ENCODE results near the gene NLRP5.
A peak's percentile ranks its signal among the peaks of the same experiment; 100 is the strongest.
"Not testable (repeated sequence)": the region's sequence is repeated elsewhere in the genome, so short reads cannot be mapped to it uniquely, and the experiment has no call there.

The NLRP5 gene

GRCh38 chr19:56076498-56076897, 89.9 kb downstream of the NLRP5 start:
- peak; percentile 58 for DNase-seq (ENCODE audit: low spot score)

GRCh38 chr19:56079609-56080008, 93.0 kb downstream of the NLRP5 start:
- DNase-seq (ENCODE audit: low spot score) = no peak

GRCh38 chr19:56080669-56081401, 94.3 kb downstream of the NLRP5 start:
- DNase-seq (ENCODE audit: low spot score) = peak; percentile 92

- DNase-seq (ENCODE audit: low spot score) = no peak
These were observed 97.1 kb downstream of the NLRP5 start for GRCh38 chr19:56083668-56084067.

- no peak for DNase-seq (ENCODE audit: low spot score)
These were observed 98.4 kb downstream of the NLRP5 start for GRCh38 chr19:56084835-56085536.

GRCh38 chr19:56085571-56086275, 99.1 kb downstream of the NLRP5 start:
- no peak for DNase-seq (ENCODE audit: low spot score)

GRCh38 chr19:56086671-56087430, 100.3 kb downstream of the NLRP5 start:
- DNase-seq (ENCODE audit: low spot score) = no peak

- DNase-seq (ENCODE audit: low spot score) = no peak
These were observed 101.3 kb downstream of the NLRP5 start for GRCh38 chr19:56087647-56088496.

GRCh38 chr19:56088497-56089215, 102.1 kb downstream of the NLRP5 start:
- no peak for DNase-seq (ENCODE audit: low spot score)

GRCh38 chr19:56089344-56089743, 102.8 kb downstream of the NLRP5 start:
- no peak for DNase-seq (ENCODE audit: low spot score)

- no peak for DNase-seq (ENCODE audit: low spot score)
These were observed 104.5 kb downstream of the NLRP5 start for GRCh38 chr19:56091066-56091490.

- no peak for DNase-seq (ENCODE audit: low spot score)
These were observed 105.4 kb downstream of the NLRP5 start for GRCh38 chr19:56091751-56092546.

- no peak for DNase-seq (ENCODE audit: low spot score)
These were observed 106.4 kb downstream of the NLRP5 start for GRCh38 chr19:56092685-56093631.

GRCh38 chr19:56094449-56094848, 107.9 kb downstream of the NLRP5 start:
- no peak for DNase-seq (ENCODE audit: low spot score)

GRCh38 chr19:56096665-56097064, 110.1 kb downstream of the NLRP5 start:
- no peak for DNase-seq (ENCODE audit: low spot score)

GRCh38 chr19:56097306-56097705, 110.7 kb downstream of the NLRP5 start:
- no peak for DNase-seq (ENCODE audit: low spot score)

GRCh38 chr19:56097776-56098175, 111.2 kb downstream of the NLRP5 start:
- DNase-seq (ENCODE audit: low spot score) = no peak

GRCh38 chr19:56098237-56098636, 111.7 kb downstream of the NLRP5 start:
- DNase-seq (ENCODE audit: low spot score) = not testable (repeated sequence)

Measured in germinal center (tissue), 1 donor.